Measurements from ENCODE around the gene LEO1.
"Not testable (repeated sequence)": the region's sequence is repeated elsewhere in the genome, so short reads cannot be mapped to it uniquely, and the experiment has no call there.

Gene LEO1

DNA sequence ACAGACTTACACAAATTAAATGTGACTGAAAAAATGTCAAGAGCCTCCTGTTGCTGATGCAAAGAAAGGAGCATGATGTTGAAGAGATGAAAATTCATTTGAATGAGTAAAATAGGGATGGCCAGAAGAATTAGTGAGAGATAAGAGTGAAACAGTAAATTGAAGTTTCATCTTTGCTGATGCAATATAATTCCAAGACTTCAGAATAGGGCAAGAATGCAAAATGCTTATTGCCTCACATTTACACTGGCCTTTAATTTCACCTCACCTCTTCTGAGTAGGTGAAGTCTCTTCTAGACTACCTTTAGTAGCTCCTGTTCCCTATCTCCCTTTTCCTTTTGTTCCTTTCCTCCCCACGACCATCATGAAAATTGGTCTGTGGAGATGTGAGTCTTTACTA is 32.1 kb upstream of the LEO1 start:
- DNase-seq (ENCODE audit: low spot score): no peak

GRCh38 chr15:52003089-52003488 is 31.5 kb upstream of the LEO1 start:
- DNase-seq (ENCODE audit: low spot score): not testable (repeated sequence)

- DNase-seq (ENCODE audit: low spot score): no peak
Observed at GRCh38 chr15:52002351-52002750, 30.8 kb upstream of the LEO1 start.

- DNase-seq (ENCODE audit: low spot score): no peak
Observed at GRCh38 chr15:51992953-51993352, 21.4 kb upstream of the LEO1 start.

DNA sequence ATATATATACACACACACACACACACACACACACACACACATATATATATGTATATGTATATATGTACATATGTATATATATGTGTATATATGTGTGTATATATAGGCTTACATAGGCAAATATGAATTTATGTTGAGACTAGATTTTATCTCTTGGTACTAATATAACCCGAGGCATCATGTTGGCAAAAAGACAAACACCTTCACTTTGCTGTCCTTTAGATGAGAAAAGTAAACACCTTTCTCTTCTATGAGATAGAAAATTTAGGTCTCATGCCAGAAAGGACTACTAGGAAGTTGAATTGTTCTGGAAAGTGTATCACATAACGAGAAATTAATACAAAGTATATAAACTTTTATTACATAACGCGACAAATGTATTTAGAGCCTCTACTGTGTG is 19.6 kb upstream of the LEO1 start:
- no peak for DNase-seq (ENCODE audit: low spot score)

- DNase-seq (ENCODE audit: low spot score): no peak
Observed at GRCh38 chr15:51982770-51983103, 11.2 kb upstream of the LEO1 start.

DNA sequence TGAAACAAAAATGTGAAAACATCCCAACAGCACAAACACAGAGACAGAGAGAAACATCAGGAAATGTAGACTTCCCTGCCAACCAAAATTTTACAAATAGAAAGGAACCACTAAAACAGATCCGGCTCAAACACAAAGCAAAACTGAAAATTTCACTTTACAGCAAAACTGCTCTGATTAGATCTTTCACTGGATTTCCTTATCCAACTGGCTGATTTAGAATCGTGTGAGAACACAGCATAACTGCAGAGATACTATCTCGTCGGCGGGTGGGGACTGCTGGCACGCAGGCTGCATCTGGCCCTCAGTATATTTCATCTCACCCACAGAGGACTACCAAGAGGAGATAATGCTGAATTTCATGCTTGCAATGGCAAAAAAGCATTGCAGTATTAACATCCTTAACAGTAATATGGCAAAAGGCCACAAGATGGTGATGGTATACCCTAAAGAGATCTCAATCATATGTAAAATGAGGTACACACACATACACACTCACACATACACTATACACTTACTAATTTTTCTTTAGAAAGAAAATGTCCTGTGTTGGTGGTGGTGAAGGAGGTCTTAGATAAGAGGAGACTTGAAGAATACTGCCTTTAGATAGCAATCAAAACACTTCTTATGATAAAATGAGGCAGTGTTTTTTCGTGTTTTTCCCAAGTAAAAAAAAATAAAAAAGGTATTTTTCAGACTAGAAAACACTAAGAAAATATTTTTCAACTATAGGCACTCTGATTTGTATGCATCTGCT is 10.6 kb upstream of the LEO1 start:
- DNase-seq (ENCODE audit: low spot score): peak; percentile 60

DNA sequence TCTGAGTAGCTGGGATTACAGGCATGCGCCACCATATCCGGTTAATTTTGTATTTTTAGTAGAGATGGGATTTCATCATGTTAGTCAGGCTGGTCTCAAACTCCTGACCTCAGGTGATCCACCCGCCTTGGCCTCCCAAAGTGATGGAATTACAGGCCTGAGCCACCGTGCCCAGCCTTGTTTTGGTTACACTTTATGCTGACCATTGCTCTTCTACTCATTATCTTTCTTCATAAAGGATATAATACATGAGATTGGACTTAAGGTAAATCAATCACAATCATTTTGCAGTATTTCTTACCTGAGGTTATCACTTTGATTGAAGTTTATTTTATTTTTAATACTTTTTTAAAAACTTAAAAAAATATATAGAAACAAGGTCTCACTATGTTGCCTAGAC is 2.2 kb upstream of the LEO1 start:
- DNase-seq (ENCODE audit: low spot score): no peak

DNA sequence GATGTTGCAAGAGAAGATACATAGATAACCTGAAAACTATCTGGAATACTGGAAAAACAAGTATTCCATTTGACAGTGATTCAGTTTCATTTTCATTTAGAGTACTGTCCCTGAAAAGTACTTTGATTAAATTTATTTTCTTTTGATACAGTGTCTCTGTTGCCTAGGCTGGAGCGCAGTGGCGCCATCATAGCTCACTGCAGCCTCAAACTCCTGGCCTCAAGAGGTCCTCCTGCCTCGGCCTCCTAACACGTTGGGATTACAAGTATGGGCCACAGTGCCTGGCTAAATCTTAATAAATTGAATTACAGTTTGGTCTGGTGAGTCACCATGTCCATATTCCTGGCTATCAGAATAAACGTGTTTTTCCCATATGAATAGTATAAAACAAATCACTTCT is 1.6 kb upstream of the LEO1 start:
- DNase-seq (ENCODE audit: low spot score): no peak

GRCh38 chr15:51971032-51971374 is 575 bp downstream of the LEO1 start:
- DNase-seq (ENCODE audit: low spot score): no peak

DNA sequence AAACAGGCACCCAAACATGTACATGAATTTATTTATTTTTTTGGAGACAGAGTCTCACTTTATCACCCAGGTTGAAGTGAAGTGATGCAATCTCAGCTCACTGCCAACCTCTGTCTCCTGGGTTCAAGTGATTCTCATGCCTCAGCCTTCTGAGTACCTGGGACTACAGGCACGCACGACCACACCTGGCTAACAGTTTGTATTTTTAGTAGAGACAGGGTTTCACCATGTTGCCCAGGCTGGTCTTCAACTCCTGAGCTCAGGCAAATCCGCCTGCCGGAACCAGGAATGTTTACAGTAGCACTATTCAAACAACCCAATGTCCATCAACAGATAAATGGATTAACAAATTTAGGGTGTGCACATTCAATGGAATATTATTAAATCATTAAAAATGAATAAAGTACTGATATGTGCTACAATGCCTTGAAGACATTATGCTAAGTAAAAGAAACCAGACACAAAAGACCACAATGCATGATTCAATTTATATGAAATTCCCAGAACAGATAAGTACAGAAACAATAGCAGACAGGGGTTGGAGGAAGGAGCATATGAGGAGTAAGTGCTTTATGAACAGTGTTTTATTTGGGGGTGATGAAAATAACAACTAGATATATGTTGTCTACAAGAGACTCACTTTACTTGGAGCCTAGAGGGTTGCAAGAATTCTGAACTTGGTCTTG is 1.3 kb downstream of the LEO1 start:
- DNase-seq (ENCODE audit: low spot score): no peak

DNA sequence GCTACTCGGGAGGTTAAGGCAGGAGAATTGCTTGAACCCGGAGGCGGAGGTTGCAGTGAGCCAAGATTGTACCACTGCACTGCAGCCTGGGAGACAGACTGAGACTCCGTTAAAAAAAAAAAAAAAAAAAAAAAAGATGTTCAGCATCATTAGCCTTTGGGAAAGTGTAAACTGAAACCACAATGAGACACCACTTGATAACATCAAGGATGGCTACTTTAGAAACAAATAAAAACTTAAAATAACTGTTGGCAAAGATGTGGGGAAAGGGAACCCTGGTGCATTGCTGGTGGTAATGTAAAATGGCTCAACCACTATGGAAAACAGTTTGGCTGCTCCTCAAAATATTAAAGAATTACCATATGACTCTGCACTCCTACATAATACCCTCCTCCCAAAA is 1.9 kb downstream of the LEO1 start:
- no peak for DNase-seq (ENCODE audit: low spot score)

DNA sequence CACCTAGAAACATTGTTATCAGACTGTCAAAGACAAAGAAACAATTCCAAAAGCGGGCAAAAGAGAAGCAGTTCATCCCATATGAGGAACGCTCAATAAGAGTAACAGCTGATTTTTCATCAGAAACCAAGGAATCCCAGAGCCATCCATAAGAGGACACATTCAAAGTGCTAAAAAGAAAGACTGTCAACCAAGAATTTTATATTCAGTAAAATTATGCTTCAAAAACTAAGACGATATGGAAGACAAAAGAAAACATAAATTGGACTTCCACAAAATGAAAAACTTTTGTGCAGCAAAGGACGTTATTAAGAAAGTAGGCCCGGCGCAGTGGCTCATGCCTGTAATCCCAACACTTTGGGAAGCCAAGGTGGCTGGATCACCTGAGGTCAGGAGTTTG is 4.0 kb downstream of the LEO1 start:
- no peak for DNase-seq (ENCODE audit: low spot score)

DNA sequence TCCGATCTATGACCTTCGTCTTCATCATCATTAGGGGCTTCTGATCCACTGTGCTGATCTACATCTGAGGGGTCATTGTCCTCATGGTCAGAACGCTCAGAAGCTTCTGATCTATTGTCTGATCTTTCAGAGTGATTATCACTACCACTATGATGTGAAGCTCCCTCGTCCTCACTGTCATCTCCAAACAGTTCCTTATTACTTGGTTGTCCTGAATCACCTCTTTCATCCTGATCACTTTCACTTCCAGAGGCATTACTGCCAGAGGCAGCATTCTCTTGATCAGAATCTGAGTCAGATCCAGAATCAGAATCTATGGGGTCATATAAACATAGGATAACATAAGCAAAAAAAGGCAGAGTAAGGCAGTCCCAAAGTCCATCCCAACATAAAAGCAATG is 5.4 kb downstream of the LEO1 start:
- no peak for DNase-seq (ENCODE audit: low spot score)

GRCh38 chr15:51965691-51966090 is 5.9 kb downstream of the LEO1 start:
- no peak for DNase-seq (ENCODE audit: low spot score)

DNA sequence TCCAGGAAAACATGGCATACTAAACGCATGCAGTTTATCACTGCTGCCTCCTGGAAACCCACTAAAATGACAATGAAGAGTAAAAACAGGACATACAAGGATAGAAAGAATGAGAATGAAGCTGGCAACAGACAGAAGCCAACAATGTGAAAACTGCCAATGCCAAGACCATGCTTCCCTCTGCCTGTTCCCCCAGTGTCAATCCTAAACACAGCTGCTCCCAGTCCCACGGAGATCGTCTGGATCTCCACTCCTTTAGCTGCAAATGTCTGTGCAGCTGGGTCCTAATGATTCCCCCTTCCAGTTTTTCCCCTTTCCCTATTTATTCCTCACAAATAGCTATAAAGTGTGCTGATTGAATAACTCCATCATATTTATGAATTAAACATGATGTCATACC is 16.1 kb downstream of the LEO1 start:
- no peak for DNase-seq (ENCODE audit: low spot score)

GRCh38 chr15:51952805-51953204 is 18.8 kb downstream of the LEO1 start:
- DNase-seq (ENCODE audit: low spot score): no peak

DNA sequence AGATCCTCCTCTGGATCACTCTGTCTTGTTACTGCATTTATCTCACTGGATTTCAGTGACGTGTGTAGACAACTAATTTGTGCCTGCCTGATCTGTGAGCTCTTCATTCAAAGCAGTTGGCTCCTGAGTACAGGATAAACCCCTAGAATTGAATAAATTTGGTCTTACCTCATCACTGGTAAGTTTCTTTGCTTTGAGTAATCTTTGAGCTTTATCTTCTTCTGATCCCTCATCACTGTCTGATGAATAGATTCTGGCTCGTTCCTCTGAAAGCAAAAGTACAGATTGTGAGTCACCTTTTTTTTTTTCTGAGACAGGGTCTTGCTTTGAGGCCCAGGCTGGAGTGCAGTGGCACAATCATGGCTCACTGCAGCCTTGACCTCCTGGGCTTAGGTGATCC is 24.5 kb downstream of the LEO1 start:
- DNase-seq (ENCODE audit: low spot score): no peak

DNA sequence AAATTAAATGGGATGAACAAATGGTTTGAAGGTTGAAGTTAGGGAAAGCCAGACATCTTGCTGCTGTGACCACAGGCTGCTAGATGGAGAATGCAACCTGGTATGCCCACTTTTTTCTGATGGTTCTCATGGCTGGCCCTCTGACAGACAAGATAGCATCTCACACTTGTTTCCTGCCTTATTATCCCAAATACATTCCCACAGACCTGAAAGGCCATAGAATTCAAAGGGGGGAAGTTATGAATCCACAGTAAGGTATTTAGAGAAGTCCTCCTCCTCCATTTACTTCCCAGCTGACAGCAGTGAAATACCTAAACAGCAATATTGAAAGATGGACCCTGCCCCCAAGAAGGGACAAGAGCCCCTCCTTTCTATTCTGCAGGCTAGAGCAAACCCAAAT is 32.4 kb downstream of the LEO1 start:
- no peak for DNase-seq (ENCODE audit: low spot score)

GRCh38 chr15:51938286-51938685 is 33.3 kb downstream of the LEO1 start:
- DNase-seq (ENCODE audit: low spot score): no peak

- DNase-seq (ENCODE audit: low spot score): no peak
Observed at GRCh38 chr15:51936105-51936478, 35.5 kb downstream of the LEO1 start.

DNA sequence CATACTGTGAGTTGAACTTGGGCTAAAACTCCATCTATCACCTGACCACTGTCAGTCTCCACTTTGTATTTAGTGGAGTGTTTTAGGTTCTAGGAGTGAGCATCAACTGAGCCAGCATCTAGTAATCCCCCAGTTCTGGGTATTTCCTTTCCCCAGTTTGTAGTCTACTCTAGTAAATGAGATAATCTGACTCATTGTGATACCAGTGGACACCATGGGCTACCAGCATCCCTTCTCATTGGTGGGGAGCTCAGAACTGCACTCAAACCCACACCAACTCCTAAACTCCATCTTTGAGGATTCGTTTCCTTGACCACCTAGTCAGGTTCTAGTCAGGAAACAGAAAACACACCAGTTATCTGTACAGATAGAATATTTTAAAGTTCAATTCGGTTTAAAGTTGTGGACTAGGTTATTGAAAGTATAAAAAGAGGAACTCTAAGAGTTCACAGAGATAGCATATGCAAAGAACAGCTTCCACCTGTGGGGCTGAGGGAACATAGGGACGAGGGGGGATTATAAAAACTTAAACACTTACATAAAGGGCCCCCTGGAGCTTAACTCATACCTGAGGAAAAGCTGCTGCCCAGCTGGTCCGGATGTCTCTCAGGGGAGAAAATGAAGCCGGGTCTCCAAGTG is 36.0 kb downstream of the LEO1 start:
- DNase-seq (ENCODE audit: low spot score): no peak

DNA sequence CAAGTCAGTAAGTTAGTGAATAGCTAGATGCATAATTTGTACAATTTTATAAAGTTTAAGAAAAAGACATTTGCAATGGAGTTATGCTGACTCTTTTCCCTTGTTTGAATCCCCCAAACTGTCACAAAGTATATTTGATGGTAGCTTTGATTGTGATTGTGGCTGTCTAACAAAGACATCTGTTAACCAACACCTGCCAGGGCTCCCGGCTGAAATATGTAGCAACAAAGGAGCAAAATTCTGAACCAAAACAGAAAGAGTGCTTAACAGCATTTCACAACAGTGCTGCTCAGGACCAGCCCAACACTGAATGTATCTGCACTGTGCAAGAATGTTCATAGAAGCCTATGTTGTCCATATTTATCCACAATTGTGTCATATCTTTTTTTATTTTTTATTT is 39.4 kb downstream of the LEO1 start:
- no peak for DNase-seq (ENCODE audit: low spot score)

DNA sequence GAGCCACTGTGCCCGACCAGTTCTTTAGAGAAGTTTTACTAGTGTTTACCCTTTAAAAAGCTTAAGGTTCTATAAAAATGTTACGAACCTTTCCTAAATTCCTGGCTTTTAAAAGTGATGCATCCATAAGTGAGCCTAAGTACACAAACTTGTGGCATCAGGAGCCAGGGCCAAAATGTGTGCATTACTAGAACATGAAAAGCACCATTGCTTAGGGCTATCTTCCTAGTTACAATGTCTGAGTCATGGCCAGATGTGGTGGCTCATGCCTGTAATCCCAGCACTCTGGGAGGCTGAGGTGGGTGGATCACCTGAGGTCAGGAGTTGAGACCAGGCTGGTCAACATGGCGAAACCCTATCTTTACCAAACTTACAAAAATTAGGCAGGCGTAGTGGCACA is 39.9 kb downstream of the LEO1 start:
- no peak for DNase-seq (ENCODE audit: low spot score)

All from hematopoietic multipotent progenitor cell treated with erythropoietin and hydrocortisone succinate and interleukin-3 and kit ligand, for 15 days (in vitro differentiated cells).